IPS-18a (cell line): ENCODE results near the gene NT5DC1.

ENCODE experiments used
- H3K27ac ChIP-seq: one replicate; pipeline ENCODE4 v1.5.1; 2013; ENCODE audit warnings: low read length
- H3K27me3 ChIP-seq: one replicate; pipeline ENCODE4 v1.6.1; 2013; ENCODE audit warnings: mild to moderate bottlenecking, low read length; ENCODE audit not compliant: control insufficient read depth, insufficient read depth
- H3K36me3 ChIP-seq: one replicate; pipeline ENCODE4 v1.6.1; 2013; ENCODE audit warnings: low read depth, low read length; ENCODE audit not compliant: control insufficient read depth
- H3K4me1 ChIP-seq: one replicate; pipeline ENCODE4 v1.6.1; 2013; ENCODE audit warnings: low read depth, low read length; ENCODE audit not compliant: control insufficient read depth
- H3K4me3 ChIP-seq: one replicate; pipeline ENCODE4 v1.5.1; 2013; ENCODE audit warnings: low read length
- H3K9ac ChIP-seq: one replicate; pipeline ENCODE4 v1.6.1; 2013; ENCODE audit warnings: mild to moderate bottlenecking, low read length, moderate library complexity
- H3K9me3 ChIP-seq: one replicate; pipeline ENCODE4 v1.6.1; 2013; ENCODE audit warnings: low read depth, low read length; ENCODE audit not compliant: control insufficient read depth

Gene NT5DC1

DNA sequence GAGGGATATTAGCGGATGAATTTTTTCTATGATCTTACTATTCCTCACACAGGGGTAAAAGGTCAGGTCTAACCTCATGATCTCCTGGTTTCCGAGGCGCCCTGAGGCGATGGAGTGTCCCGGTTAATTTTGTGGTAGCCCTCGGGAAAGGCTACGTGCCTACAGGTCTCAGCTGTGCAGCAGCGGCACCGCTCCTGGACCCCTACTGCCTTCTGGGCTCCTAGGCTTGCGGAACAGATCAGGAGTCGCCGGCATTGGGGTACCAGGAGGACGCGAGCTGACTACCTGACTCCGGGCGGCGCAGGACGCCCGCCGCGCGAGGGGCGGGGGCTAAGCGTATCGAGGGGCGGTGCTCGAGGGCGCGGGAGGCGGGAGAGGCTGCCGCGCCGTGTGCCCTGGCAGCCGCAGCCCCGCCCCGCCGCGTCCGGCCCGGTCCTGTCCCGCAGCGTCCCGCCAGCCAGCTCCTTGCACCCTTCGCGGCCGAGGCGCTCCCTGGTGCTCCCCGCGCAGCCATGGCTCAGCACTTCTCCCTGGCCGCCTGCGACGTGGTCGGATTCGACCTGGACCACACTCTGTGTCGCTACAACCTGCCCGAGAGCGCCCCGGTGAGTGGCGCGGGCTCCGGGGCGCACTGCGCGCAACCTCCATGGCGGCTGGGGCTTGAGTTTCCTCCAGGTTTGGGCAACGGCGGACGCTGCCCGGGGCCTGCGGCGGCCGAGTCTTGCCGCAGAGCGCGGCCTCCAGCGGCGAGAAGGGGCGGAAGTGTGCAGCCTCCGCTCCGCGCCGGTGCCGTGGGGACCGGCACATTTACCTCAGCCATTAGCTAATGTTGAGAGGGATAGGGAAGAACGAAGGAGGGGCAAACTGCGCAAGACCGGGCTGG, at the start of gene NT5DC1:
TSS of gene NT5DC1 (plus strand) at position 435 of the 883 bp plus-strand sequence. CDS start at position 513, 78 bp downstream.
- Histone ChIP-seq H3K27me3 (peaks cover 12% of the 10 kb centered on the region), H3K9ac (peak within 1 kb of the TSS; percentile 79), H3K4me1 (peaks cover 21% of the 10 kb centered on the region), H3K9me3 (peaks cover 6% of the 10 kb centered on the region), H3K36me3 (no peaks in the 10 kb centered on the region), H3K27ac (peak within 1 kb of the TSS; percentile 58), H3K4me3 (peak within 1 kb of the TSS; percentile 78)

- H3K9ac ChIP-seq: no peak overlapping the region
- no peaks in the 10 kb centered on the region for H3K27me3 ChIP-seq
- no peak overlapping the region for H3K4me3 ChIP-seq
- no peaks in the 10 kb centered on the region for H3K36me3 ChIP-seq
- H3K4me1 ChIP-seq: no peaks in the 10 kb centered on the region
- H3K9me3 ChIP-seq: no peaks in the 10 kb centered on the region
- H3K27ac ChIP-seq: no peak overlapping the region
Measured at GRCh38 chr6:116051244-116051643, 49.4 kb upstream of the NT5DC1 start.

- no peak overlapping the region for H3K9ac ChIP-seq
- H3K4me3 ChIP-seq: no peak overlapping the region
- no peaks in the 10 kb centered on the region for H3K36me3 ChIP-seq
- H3K4me1 ChIP-seq: no peaks in the 10 kb centered on the region
- no peaks in the 10 kb centered on the region for H3K27me3 ChIP-seq
- H3K9me3 ChIP-seq: no peaks in the 10 kb centered on the region
- H3K27ac ChIP-seq: no peak overlapping the region
Measured at GRCh38 chr6:116055513-116055912, 45.1 kb upstream of the NT5DC1 start.

GRCh38 chr6:116057766-116058165, 42.9 kb upstream of the NT5DC1 start:
- Histone ChIP-seq H3K9ac (no peak overlapping the region), H3K4me1 (no peaks in the 10 kb centered on the region), H3K36me3 (no peaks in the 10 kb centered on the region), H3K27ac (no peak overlapping the region), H3K9me3 (no peaks in the 10 kb centered on the region), H3K4me3 (no peak overlapping the region), H3K27me3 (no peaks in the 10 kb centered on the region)

GRCh38 chr6:116059713-116060571, 40.7 kb upstream of the NT5DC1 start:
- H3K4me1 ChIP-seq: peaks cover 4% of the 10 kb centered on the region
- no peak overlapping the region for H3K27ac ChIP-seq
- H3K36me3 ChIP-seq: no peaks in the 10 kb centered on the region
- no peaks in the 10 kb centered on the region for H3K27me3 ChIP-seq
- no peaks in the 10 kb centered on the region for H3K9me3 ChIP-seq
- H3K4me3 ChIP-seq: no peak overlapping the region
- no peak overlapping the region for H3K9ac ChIP-seq

DNA sequence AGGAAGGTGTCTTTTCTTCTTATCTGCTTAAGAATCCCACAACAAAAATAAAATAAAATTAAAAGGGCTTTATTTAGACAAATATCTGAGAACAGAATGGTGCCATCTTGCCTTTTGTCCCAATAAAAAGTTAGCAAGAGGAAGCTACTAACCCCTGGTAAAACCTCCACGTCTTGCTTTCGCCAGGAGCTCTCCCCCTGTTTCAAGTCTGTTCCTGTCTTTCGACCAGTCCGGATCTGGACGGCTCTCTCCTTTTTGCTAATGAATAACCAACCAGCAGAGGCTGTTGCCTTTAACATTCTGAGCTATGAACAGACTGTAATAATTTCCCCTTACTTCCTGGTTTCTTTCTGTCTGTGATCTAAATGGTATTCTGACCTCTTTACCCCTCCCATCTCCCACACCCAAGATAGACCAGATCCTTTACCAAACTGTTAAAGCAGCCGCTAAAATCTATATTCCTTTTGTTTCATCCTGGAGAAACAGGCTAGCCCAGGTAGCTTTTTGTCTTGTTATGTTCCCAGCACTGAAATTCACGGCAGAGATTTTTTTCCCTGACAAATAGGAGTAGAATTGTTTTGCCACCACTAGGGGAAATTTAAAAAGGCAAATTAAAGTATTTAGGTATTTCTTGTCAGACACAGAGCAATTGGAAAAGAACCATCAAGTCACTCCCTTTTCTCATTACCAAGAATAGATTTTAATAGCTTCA, 39.9 kb upstream of the NT5DC1 start, which contains the start of gene FRK:
TSS of gene FRK (minus strand) at position 320 of the 712 bp plus-strand sequence. CDS start 580 bp downstream, outside the sequence.
- Histone ChIP-seq H3K36me3 (no peaks in the 10 kb centered on the region), H3K9ac (no peak within 1 kb of the TSS), H3K4me3 (no peak within 1 kb of the TSS), H3K9me3 (no peaks in the 10 kb centered on the region), H3K27me3 (no peaks in the 10 kb centered on the region), H3K4me1 (peaks cover 4% of the 10 kb centered on the region), H3K27ac (no peak within 1 kb of the TSS)

- Histone ChIP-seq H3K4me1 (peaks cover 4% of the 10 kb centered on the region), H3K27ac (no peak overlapping the region), H3K36me3 (no peaks in the 10 kb centered on the region), H3K4me3 (no peak overlapping the region), H3K9ac (no peak overlapping the region), H3K27me3 (no peaks in the 10 kb centered on the region), H3K9me3 (no peaks in the 10 kb centered on the region)
Measured at GRCh38 chr6:116062496-116062895, 38.2 kb upstream of the NT5DC1 start.

DNA sequence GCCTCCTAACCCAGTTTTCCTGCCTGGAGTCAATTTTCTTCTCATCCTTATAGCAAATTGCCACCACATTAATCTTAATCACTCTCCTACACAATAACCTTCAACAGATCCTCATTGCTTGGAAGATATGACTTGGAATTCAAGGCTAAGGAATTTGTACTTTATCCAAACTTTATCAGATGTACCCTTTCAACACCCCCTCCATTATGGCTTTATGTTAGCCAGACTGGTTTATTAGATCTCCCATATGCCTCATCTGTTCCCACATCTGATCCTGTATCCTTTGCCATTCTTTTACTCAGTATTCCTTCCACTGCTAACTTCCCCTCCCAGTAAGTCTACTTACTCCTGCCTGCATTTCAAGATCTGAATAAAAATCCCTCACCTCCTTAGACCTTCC, 36.0 kb upstream of the NT5DC1 start:
- Histone ChIP-seq H3K27me3 (no peaks in the 10 kb centered on the region), H3K27ac (no peak overlapping the region), H3K4me3 (no peak overlapping the region), H3K4me1 (peaks cover 4% of the 10 kb centered on the region), H3K36me3 (no peaks in the 10 kb centered on the region), H3K9ac (no peak overlapping the region), H3K9me3 (no peaks in the 10 kb centered on the region)

DNA sequence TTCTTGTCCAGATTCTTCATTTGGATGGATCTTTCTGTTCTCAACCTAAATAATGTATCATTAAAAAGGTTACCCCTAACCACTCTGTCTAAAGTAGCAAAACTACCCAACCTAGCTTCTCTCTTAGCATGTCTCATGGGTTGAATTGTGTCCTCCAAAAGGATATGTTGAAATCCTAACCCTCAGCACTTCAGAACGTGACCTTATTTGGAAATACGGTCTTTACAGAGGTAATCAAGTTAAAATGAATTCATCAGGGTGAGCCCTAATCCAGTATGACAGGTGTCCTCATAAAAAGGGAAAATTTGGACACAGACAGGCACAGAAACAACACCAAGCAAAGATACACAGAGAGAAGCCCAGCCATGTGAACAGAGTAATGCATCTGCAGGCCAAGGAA, 33.9 kb upstream of the NT5DC1 start:
- no peaks in the 10 kb centered on the region for H3K9me3 ChIP-seq
- H3K4me1 ChIP-seq: peaks cover 4% of the 10 kb centered on the region
- H3K9ac ChIP-seq: no peak overlapping the region
- H3K4me3 ChIP-seq: no peak overlapping the region
- no peaks in the 10 kb centered on the region for H3K36me3 ChIP-seq
- no peaks in the 10 kb centered on the region for H3K27me3 ChIP-seq
- no peak overlapping the region for H3K27ac ChIP-seq

DNA sequence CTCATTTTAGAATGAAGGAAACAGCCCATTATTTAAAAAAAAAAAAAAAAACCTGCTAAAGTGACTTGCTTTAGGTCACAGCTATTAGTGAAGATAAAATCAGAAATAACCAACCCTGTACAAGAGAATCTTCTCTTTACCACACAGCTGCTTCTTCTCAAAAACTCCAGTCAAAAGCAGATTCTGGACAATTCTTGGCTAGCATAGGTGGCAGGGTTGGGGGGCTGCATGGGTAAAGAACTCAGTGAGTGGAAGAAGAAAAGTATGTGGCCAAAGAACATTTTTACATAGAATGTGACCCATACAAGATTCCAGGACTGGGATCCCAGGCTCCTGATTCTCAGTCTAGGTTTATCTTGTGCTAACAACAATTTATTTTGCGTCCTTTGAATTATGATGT, 30.6 kb upstream of the NT5DC1 start:
- Histone ChIP-seq H3K36me3 (no peaks in the 10 kb centered on the region), H3K27me3 (no peaks in the 10 kb centered on the region), H3K4me1 (no peaks in the 10 kb centered on the region), H3K4me3 (no peak overlapping the region), H3K27ac (no peak overlapping the region), H3K9me3 (no peaks in the 10 kb centered on the region), H3K9ac (no peak overlapping the region)
